CD4-positive, alpha-beta T cell treated with Interleukin-17A for 1 hour (primary cell): ENCODE results near the gene ANO6.
"Not testable (repeated sequence)": the region's sequence is repeated elsewhere in the genome, so short reads cannot be mapped to it uniquely, and the experiment has no call there.

Source experiments
- DNase-seq: peaks from one replicate; pipeline ENCODE4 v3.0.0-alpha.2; 2020

ANO6 gene

GRCh38 chr12:45353944-45354343 lies 138.0 kb downstream of the ANO6 start:
- DNase-seq: no peak

GRCh38 chr12:45354399-45354798 lies 138.5 kb downstream of the ANO6 start:
- DNase-seq: no peak

- DNase-seq: no peak
Observed at GRCh38 chr12:45355730-45356129, 139.8 kb downstream of the ANO6 start.

- no peak for DNase-seq
Observed at GRCh38 chr12:45356822-45357538, 141.1 kb downstream of the ANO6 start.

- no peak for DNase-seq
Observed at GRCh38 chr12:45357539-45358417, 141.9 kb downstream of the ANO6 start.

GRCh38 chr12:45362291-45362690 lies 146.4 kb downstream of the ANO6 start:
- DNase-seq: no peak

GRCh38 chr12:45363903-45364302 lies 148.0 kb downstream of the ANO6 start:
- DNase-seq: no peak

- no peak for DNase-seq
Observed at GRCh38 chr12:45368841-45369489, 153.1 kb downstream of the ANO6 start.

- DNase-seq: no peak
Observed at GRCh38 chr12:45377815-45378214, 161.9 kb downstream of the ANO6 start.

GRCh38 chr12:45379261-45379660 lies 163.4 kb downstream of the ANO6 start:
- no peak for DNase-seq

GRCh38 chr12:45381351-45381750 lies 165.5 kb downstream of the ANO6 start:
- no peak for DNase-seq

- DNase-seq: peak; percentile 5
Observed at GRCh38 chr12:45388545-45388944, 172.7 kb downstream of the ANO6 start.

GRCh38 chr12:45389426-45389825 lies 173.5 kb downstream of the ANO6 start:
- DNase-seq: no peak

GRCh38 chr12:45397499-45397898 lies 181.6 kb downstream of the ANO6 start:
- DNase-seq: not testable (repeated sequence)

- DNase-seq: no peak
Observed at GRCh38 chr12:45398552-45398951, 182.7 kb downstream of the ANO6 start.

GRCh38 chr12:45400991-45401390 lies 185.1 kb downstream of the ANO6 start:
- DNase-seq: no peak

- no peak for DNase-seq
Observed at GRCh38 chr12:45402288-45402687, 186.4 kb downstream of the ANO6 start.

GRCh38 chr12:45406988-45407850 lies 191.3 kb downstream of the ANO6 start:
- DNase-seq: no peak

- no peak for DNase-seq
Observed at GRCh38 chr12:45407981-45408728, 192.3 kb downstream of the ANO6 start.

- no peak for DNase-seq
Observed at GRCh38 chr12:45408729-45409114, 192.8 kb downstream of the ANO6 start.

GRCh38 chr12:45409966-45410365 lies 194.1 kb downstream of the ANO6 start:
- no peak for DNase-seq

- no peak for DNase-seq
Observed at GRCh38 chr12:45411626-45412025, 195.7 kb downstream of the ANO6 start.
